ENCODE data around the gene HINT3.

DNA sequence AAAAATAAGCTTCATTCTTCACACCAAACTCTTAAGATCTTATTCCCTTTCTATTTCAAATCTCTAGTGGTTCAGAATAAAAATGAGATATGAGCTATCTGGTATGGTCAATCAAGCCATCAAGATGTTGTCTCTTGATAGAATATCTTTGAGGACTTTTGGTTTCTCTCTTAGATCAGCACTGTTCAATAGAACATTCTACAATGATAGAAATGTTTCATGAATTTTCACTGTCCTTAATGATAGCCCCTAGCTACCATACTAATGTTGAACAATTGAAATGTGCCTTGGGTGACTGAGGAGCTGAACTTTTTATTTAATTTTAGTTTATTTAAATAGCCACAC lies 24.1 kb upstream of the HINT3 start:
- TF ChIP-seq, protein P1, sequence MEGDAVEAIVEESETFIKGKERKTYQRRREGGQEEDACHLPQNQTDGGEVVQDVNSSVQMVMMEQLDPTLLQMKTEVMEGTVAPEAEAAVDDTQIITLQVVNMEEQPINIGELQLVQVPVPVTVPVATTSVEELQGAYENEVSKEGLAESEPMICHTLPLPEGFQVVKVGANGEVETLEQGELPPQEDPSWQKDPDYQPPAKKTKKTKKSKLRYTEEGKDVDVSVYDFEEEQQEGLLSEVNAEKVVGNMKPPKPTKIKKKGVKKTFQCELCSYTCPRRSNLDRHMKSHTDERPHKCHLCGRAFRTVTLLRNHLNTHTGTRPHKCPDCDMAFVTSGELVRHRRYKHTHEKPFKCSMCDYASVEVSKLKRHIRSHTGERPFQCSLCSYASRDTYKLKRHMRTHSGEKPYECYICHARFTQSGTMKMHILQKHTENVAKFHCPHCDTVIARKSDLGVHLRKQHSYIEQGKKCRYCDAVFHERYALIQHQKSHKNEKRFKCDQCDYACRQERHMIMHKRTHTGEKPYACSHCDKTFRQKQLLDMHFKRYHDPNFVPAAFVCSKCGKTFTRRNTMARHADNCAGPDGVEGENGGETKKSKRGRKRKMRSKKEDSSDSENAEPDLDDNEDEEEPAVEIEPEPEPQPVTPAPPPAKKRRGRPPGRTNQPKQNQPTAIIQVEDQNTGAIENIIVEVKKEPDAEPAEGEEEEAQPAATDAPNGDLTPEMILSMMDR (IDR thresholded peaks at IDR 0.05; ENCODE audit: insufficient read depth, low read length, poor library complexity, severe bottlenecking) = no peak
- TF ChIP-seq EZH2phosphoT487 (conservative IDR thresholded peaks at IDR 0.05; ENCODE audit: low read length) = no peak
